Measurements from ENCODE around the gene PBX3. TPM values are rescaled to one million over a fixed set of nuclear protein-coding genes. Genes with fewer than 3 reads are reported as not detected.

The PBX3 gene
- total RNA-seq, 1 donor from 2014 or later: 82.3 TPM

- Histone ChIP-seq H3K4me3 (no peak overlapping the region), H3K36me3 (peaks cover 0 to 3% of the 10 kb centered on the region in 2 donors), H3K27ac (no peak overlapping the region), H3K27me3 (no peaks in the 10 kb centered on the region), H3K9me3 (no peaks in the 10 kb centered on the region), H3K4me1 (peaks cover 11% of the 10 kb centered on the region)
- TF ChIP-seq POLR2A (IDR thresholded peaks at IDR 0.05) (no peak), CTCF (IDR thresholded peaks at IDR 0.05) (no peak), POLR2AphosphoS5 (IDR thresholded peaks at IDR 0.05; ENCODE audit: insufficient read depth in 1 of 2, low read depth in 1 of 2) (no peak)
- DNase-seq (ENCODE audit: extremely low spot score in 2 of 2): no peak
- intact Hi-C loops (cut with DNase I): no loop called here
Measured at GRCh38 chr9:125794708-125795107, 47.5 kb downstream of the PBX3 start.

- Histone ChIP-seq H3K27ac (no peak overlapping the region), H3K27me3 (no peaks in the 10 kb centered on the region), H3K9me3 (no peaks in the 10 kb centered on the region), H3K4me3 (no peak overlapping the region), H3K4me1 (peaks cover 11% of the 10 kb centered on the region), H3K36me3 (no peaks in the 10 kb centered on the region)
- no peak for DNase-seq (ENCODE audit: extremely low spot score in 2 of 2)
- intact Hi-C loops (cut with DNase I): no loop called here
- TF ChIP-seq POLR2A (IDR thresholded peaks at IDR 0.05): no peak
- TF ChIP-seq CTCF (IDR thresholded peaks at IDR 0.05): no peak
- no peak for TF ChIP-seq POLR2AphosphoS5 (IDR thresholded peaks at IDR 0.05; ENCODE audit: insufficient read depth in 1 of 2, low read depth in 1 of 2)
Measured at GRCh38 chr9:125795970-125796596, 48.9 kb downstream of the PBX3 start.

- Histone ChIP-seq H3K9me3 (no peaks in the 10 kb centered on the region), H3K4me3 (no peak overlapping the region), H3K36me3 (no peaks in the 10 kb centered on the region), H3K4me1 (peaks cover 11% of the 10 kb centered on the region), H3K27ac (no peak overlapping the region), H3K27me3 (no peaks in the 10 kb centered on the region)
- DNase-seq (ENCODE audit: extremely low spot score in 2 of 2): no peak
- TF ChIP-seq POLR2A (IDR thresholded peaks at IDR 0.05): no peak
- no peak for TF ChIP-seq CTCF (IDR thresholded peaks at IDR 0.05)
- no peak for TF ChIP-seq POLR2AphosphoS5 (IDR thresholded peaks at IDR 0.05; ENCODE audit: insufficient read depth in 1 of 2, low read depth in 1 of 2)
- intact Hi-C loops (cut with DNase I): no loop called here
Measured at GRCh38 chr9:125797930-125798329, 50.8 kb downstream of the PBX3 start.

GRCh38 chr9:125803526-125803925, 56.4 kb downstream of the PBX3 start:
- peaks cover 22% of the 10 kb centered on the region for H3K4me1 ChIP-seq
- H3K27ac ChIP-seq: no peak overlapping the region
- no peak for DNase-seq (ENCODE audit: extremely low spot score in 2 of 2)
- H3K4me3 ChIP-seq: no peak overlapping the region
- intact Hi-C loops (cut with DNase I): no loop called here
- no peaks in the 10 kb centered on the region for H3K36me3 ChIP-seq
- no peaks in the 10 kb centered on the region for H3K27me3 ChIP-seq
- H3K9me3 ChIP-seq: no peaks in the 10 kb centered on the region
- TF ChIP-seq POLR2AphosphoS5 (IDR thresholded peaks at IDR 0.05; ENCODE audit: insufficient read depth in 1 of 2, low read depth in 1 of 2) (no peak), POLR2A (IDR thresholded peaks at IDR 0.05) (no peak), CTCF (IDR thresholded peaks at IDR 0.05) (no peak)

DNA sequence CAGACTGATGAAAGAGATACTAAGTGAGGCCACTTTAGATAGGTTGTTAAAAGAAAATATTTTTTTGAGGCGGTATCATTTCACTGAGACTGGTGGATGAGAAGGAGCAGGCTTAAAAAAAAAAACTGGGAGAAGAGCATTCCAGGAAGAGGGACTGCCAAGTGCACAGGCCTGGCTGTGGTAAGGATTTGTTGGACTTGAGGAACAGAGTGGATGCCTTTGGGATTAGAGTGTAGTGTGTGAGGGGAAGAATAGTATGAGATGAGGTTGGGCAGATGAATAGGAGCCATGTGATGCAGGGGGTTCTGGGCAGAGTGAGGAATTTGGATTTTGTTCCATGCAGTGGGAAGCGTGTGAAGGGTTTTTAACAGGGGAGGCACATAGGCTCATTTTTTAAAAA, 57.9 kb downstream of the PBX3 start:
- TF ChIP-seq POLR2AphosphoS5 (IDR thresholded peaks at IDR 0.05; ENCODE audit: insufficient read depth in 1 of 2, low read depth in 1 of 2) (no peak), CTCF (IDR thresholded peaks at IDR 0.05) (no peak), POLR2A (IDR thresholded peaks at IDR 0.05) (no peak)
- Histone ChIP-seq H3K4me3 (no peak overlapping the region), H3K36me3 (no peaks in the 10 kb centered on the region), H3K4me1 (peaks cover 20% of the 10 kb centered on the region), H3K27ac (no peak overlapping the region), H3K27me3 (no peaks in the 10 kb centered on the region), H3K9me3 (no peaks in the 10 kb centered on the region)
- DNase-seq (ENCODE audit: extremely low spot score in 2 of 2): no peak
- intact Hi-C loops (cut with DNase I): no loop called here
